Measurements from ENCODE around the gene CUL2.
A peak's percentile ranks its signal among the peaks of the same experiment; 100 is the strongest.
"Not testable (repeated sequence)": the region's sequence is repeated elsewhere in the genome, so short reads cannot be mapped to it uniquely, and the experiment has no call there.

The CUL2 gene

GRCh38 chr10:35017608-35018007 is 72.5 kb downstream of the CUL2 start:
- no peak for DNase-seq

- DNase-seq, result no peak
Observed at GRCh38 chr10:35015843-35016408, 74.2 kb downstream of the CUL2 start.

GRCh38 chr10:35012781-35013180 is 77.4 kb downstream of the CUL2 start:
- DNase-seq, result no peak

GRCh38 chr10:35011771-35012191 is 78.4 kb downstream of the CUL2 start:
- no peak for DNase-seq

GRCh38 chr10:35007858-35008301 is 82.3 kb downstream of the CUL2 start:
- no peak for DNase-seq

GRCh38 chr10:35006836-35007235 is 83.3 kb downstream of the CUL2 start:
- DNase-seq, result no peak

- DNase-seq, result no peak
Observed at GRCh38 chr10:35005868-35006267, 84.3 kb downstream of the CUL2 start.

GRCh38 chr10:35004651-35005050 is 85.5 kb downstream of the CUL2 start:
- no peak for DNase-seq

- no peak for DNase-seq
Observed at GRCh38 chr10:35003906-35004305, 86.2 kb downstream of the CUL2 start.

- DNase-seq, result no peak
Observed at GRCh38 chr10:35000936-35001335, 89.2 kb downstream of the CUL2 start.

GRCh38 chr10:34999532-34999931 is 90.6 kb downstream of the CUL2 start:
- no peak for DNase-seq

GRCh38 chr10:34998940-34999339 is 91.2 kb downstream of the CUL2 start:
- no peak for DNase-seq

- DNase-seq, result no peak
Observed at GRCh38 chr10:34996843-34997242, 93.3 kb downstream of the CUL2 start.

GRCh38 chr10:34995925-34996324 is 94.2 kb downstream of the CUL2 start:
- DNase-seq, result no peak

- DNase-seq, result peak; percentile 18
Observed at GRCh38 chr10:34994565-34995142, 95.5 kb downstream of the CUL2 start.

GRCh38 chr10:34993782-34994181 is 96.4 kb downstream of the CUL2 start:
- no peak for DNase-seq

- DNase-seq, result not testable (repeated sequence)
Observed at GRCh38 chr10:34991117-34991516, 99.0 kb downstream of the CUL2 start.

- DNase-seq, result no peak
Observed at GRCh38 chr10:34988397-34989067, 101.6 kb downstream of the CUL2 start.

GRCh38 chr10:34985823-34986222 is 104.3 kb downstream of the CUL2 start:
- DNase-seq, result no peak

GRCh38 chr10:34985146-34985545 is 105.0 kb downstream of the CUL2 start:
- no peak for DNase-seq

- DNase-seq, result no peak
Observed at GRCh38 chr10:34981844-34982243, 108.3 kb downstream of the CUL2 start.

- no peak for DNase-seq
Observed at GRCh38 chr10:34979938-34980337, 110.2 kb downstream of the CUL2 start.

GRCh38 chr10:34978080-34978479 is 112.1 kb downstream of the CUL2 start:
- DNase-seq, result no peak

- DNase-seq, result not testable (repeated sequence)
Observed at GRCh38 chr10:34976380-34976910, 113.7 kb downstream of the CUL2 start.
